ENCODE results near the gene CAPRIN2. TPM values are rescaled to one million over a fixed set of nuclear protein-coding genes. Genes with fewer than 3 reads are reported as not detected.

Gene CAPRIN2
- total RNA-seq, 1 experiment from 2014 or later, result 44.0 TPM

- no peak overlapping the region for H3K4me3 ChIP-seq (ENCODE audit: insufficient read depth, low read depth, low read length)
- no peaks in the 10 kb centered on the region for H3K27me3 ChIP-seq (ENCODE audit: control insufficient read depth, insufficient read depth, low read length)
- DNase-seq, result no peak
- H3K36me3 ChIP-seq (replicated peaks; ENCODE audit: control insufficient read depth, insufficient read depth, low read length), result no peaks in the 10 kb centered on the region
These were observed 27.8 kb upstream of the CAPRIN2 start for GRCh38 chr12:30782316-30783173.

- no peak for DNase-seq
- Histone ChIP-seq H3K36me3 (replicated peaks; ENCODE audit: control insufficient read depth, insufficient read depth, low read length) (no peaks in the 10 kb centered on the region), H3K4me3 (ENCODE audit: insufficient read depth, low read depth, low read length) (no peak overlapping the region), H3K27me3 (ENCODE audit: control insufficient read depth, insufficient read depth, low read length) (no peaks in the 10 kb centered on the region)
These were observed 24.8 kb upstream of the CAPRIN2 start for GRCh38 chr12:30779578-30779977.

GRCh38 chr12:30779178-30779577 lies 24.4 kb upstream of the CAPRIN2 start:
- Histone ChIP-seq H3K27me3 (ENCODE audit: control insufficient read depth, insufficient read depth, low read length) (no peaks in the 10 kb centered on the region), H3K4me3 (ENCODE audit: insufficient read depth, low read depth, low read length) (no peak overlapping the region), H3K36me3 (replicated peaks; ENCODE audit: control insufficient read depth, insufficient read depth, low read length) (no peaks in the 10 kb centered on the region)
- no peak for DNase-seq

- no peaks in the 10 kb centered on the region for H3K36me3 ChIP-seq (replicated peaks; ENCODE audit: control insufficient read depth, insufficient read depth, low read length)
- no peaks in the 10 kb centered on the region for H3K27me3 ChIP-seq (ENCODE audit: control insufficient read depth, insufficient read depth, low read length)
- DNase-seq, result no peak
- H3K4me3 ChIP-seq (ENCODE audit: insufficient read depth, low read depth, low read length), result no peak overlapping the region
These were observed 19.8 kb upstream of the CAPRIN2 start for GRCh38 chr12:30774599-30774998.

- no peak overlapping the region for H3K4me3 ChIP-seq (ENCODE audit: insufficient read depth, low read depth, low read length)
- H3K36me3 ChIP-seq (replicated peaks; ENCODE audit: control insufficient read depth, insufficient read depth, low read length), result no peaks in the 10 kb centered on the region
- H3K27me3 ChIP-seq (ENCODE audit: control insufficient read depth, insufficient read depth, low read length), result no peaks in the 10 kb centered on the region
- DNase-seq, result no peak
These were observed 15.1 kb upstream of the CAPRIN2 start for GRCh38 chr12:30769802-30770201.

GRCh38 chr12:30764251-30764650 lies 9.5 kb upstream of the CAPRIN2 start:
- Histone ChIP-seq H3K36me3 (replicated peaks; ENCODE audit: control insufficient read depth, insufficient read depth, low read length) (no peaks in the 10 kb centered on the region), H3K27me3 (ENCODE audit: control insufficient read depth, insufficient read depth, low read length) (no peaks in the 10 kb centered on the region), H3K4me3 (ENCODE audit: insufficient read depth, low read depth, low read length) (no peak overlapping the region)
- no peak for DNase-seq

- Histone ChIP-seq H3K36me3 (replicated peaks; ENCODE audit: control insufficient read depth, insufficient read depth, low read length) (no peaks in the 10 kb centered on the region), H3K4me3 (ENCODE audit: insufficient read depth, low read depth, low read length) (no peak overlapping the region), H3K27me3 (ENCODE audit: control insufficient read depth, insufficient read depth, low read length) (no peaks in the 10 kb centered on the region)
- DNase-seq, result no peak
These were observed 8.3 kb upstream of the CAPRIN2 start for GRCh38 chr12:30763053-30763452.

GRCh38 chr12:30761730-30762129 lies 7.0 kb upstream of the CAPRIN2 start:
- Histone ChIP-seq H3K27me3 (ENCODE audit: control insufficient read depth, insufficient read depth, low read length) (no peaks in the 10 kb centered on the region), H3K4me3 (ENCODE audit: insufficient read depth, low read depth, low read length) (no peak overlapping the region), H3K36me3 (replicated peaks; ENCODE audit: control insufficient read depth, insufficient read depth, low read length) (no peaks in the 10 kb centered on the region)
- no peak for DNase-seq

- H3K4me3 ChIP-seq (ENCODE audit: insufficient read depth, low read depth, low read length), result no peak overlapping the region
These were observed 2.6 kb upstream of the CAPRIN2 start for GRCh38 chr12:30757316-30757715.

GRCh38 chr12:30756074-30756473 lies 1.3 kb upstream of the CAPRIN2 start:
- H3K4me3 ChIP-seq (ENCODE audit: insufficient read depth, low read depth, low read length), result no peak overlapping the region
- no peak for DNase-seq
- H3K27me3 ChIP-seq (ENCODE audit: control insufficient read depth, insufficient read depth, low read length), result no peaks in the 10 kb centered on the region
- H3K36me3 ChIP-seq (replicated peaks; ENCODE audit: control insufficient read depth, insufficient read depth, low read length), result no peaks in the 10 kb centered on the region

More at GRCh38 chr12:30757316-30757715, 2.6 kb upstream of the CAPRIN2 start:
- Histone ChIP-seq H3K36me3 (replicated peaks; ENCODE audit: control insufficient read depth, insufficient read depth, low read length) (no peaks in the 10 kb centered on the region), H3K27me3 (ENCODE audit: control insufficient read depth, insufficient read depth, low read length) (no peaks in the 10 kb centered on the region)
- DNase-seq, result no peak

GRCh38 chr12:30755395-30755762 lies 628 bp upstream of the CAPRIN2 start:
- no peak for DNase-seq
- H3K4me3 ChIP-seq (ENCODE audit: insufficient read depth, low read depth, low read length), result peak overlapping the region; percentile 63
- H3K27me3 ChIP-seq (ENCODE audit: control insufficient read depth, insufficient read depth, low read length), result no peaks in the 10 kb centered on the region
- H3K36me3 ChIP-seq (replicated peaks; ENCODE audit: control insufficient read depth, insufficient read depth, low read length), result no peaks in the 10 kb centered on the region

- H3K27me3 ChIP-seq (ENCODE audit: control insufficient read depth, insufficient read depth, low read length), result no peaks in the 10 kb centered on the region
- no peaks in the 10 kb centered on the region for H3K36me3 ChIP-seq (replicated peaks; ENCODE audit: control insufficient read depth, insufficient read depth, low read length)
- H3K4me3 ChIP-seq (ENCODE audit: insufficient read depth, low read depth, low read length), result peak overlapping the region; percentile 77
- no peak for DNase-seq
These were observed 385 bp downstream of the CAPRIN2 start for GRCh38 chr12:30754383-30754749.

- Histone ChIP-seq H3K36me3 (replicated peaks; ENCODE audit: control insufficient read depth, insufficient read depth, low read length) (no peaks in the 10 kb centered on the region; the same call in 1 of the 2 replicates), H3K4me3 (ENCODE audit: insufficient read depth, low read depth, low read length) (peak overlapping the region; percentile 77), H3K27me3 (ENCODE audit: control insufficient read depth, insufficient read depth, low read length) (no peaks in the 10 kb centered on the region)
- no peak for DNase-seq
These were observed 884 bp downstream of the CAPRIN2 start for GRCh38 chr12:30753751-30754382.

GRCh38 chr12:30753233-30753632 lies 1.5 kb downstream of the CAPRIN2 start:
- Histone ChIP-seq H3K4me3 (ENCODE audit: insufficient read depth, low read depth, low read length) (peak overlapping the region; percentile 77), H3K27me3 (ENCODE audit: control insufficient read depth, insufficient read depth, low read length) (no peaks in the 10 kb centered on the region)
- DNase-seq, result peak; percentile 48

GRCh38 chr12:30752255-30752654 lies 2.5 kb downstream of the CAPRIN2 start:
- Histone ChIP-seq H3K27me3 (ENCODE audit: control insufficient read depth, insufficient read depth, low read length) (no peaks in the 10 kb centered on the region), H3K36me3 (replicated peaks; ENCODE audit: control insufficient read depth, insufficient read depth, low read length) (peaks cover 1% of the 10 kb centered on the region), H3K4me3 (ENCODE audit: insufficient read depth, low read depth, low read length) (no peak overlapping the region)
- DNase-seq, result no peak

More at GRCh38 chr12:30753233-30753632, 1.5 kb downstream of the CAPRIN2 start:
- peaks cover 1% of the 10 kb centered on the region for H3K36me3 ChIP-seq (replicated peaks; ENCODE audit: control insufficient read depth, insufficient read depth, low read length)

Measured in H7 (cell line).